HG03103 (cell line): ENCODE results near the gene FCMR.

Experiments
- ATAC-seq: cut with Tn5 transposase; IDR thresholded peaks from one replicate; pipeline ENCODE4 v1.9.1; 2021; ENCODE audit warnings: low read depth; ENCODE audit not compliant: unreplicated experiment

FCMR gene

DNA sequence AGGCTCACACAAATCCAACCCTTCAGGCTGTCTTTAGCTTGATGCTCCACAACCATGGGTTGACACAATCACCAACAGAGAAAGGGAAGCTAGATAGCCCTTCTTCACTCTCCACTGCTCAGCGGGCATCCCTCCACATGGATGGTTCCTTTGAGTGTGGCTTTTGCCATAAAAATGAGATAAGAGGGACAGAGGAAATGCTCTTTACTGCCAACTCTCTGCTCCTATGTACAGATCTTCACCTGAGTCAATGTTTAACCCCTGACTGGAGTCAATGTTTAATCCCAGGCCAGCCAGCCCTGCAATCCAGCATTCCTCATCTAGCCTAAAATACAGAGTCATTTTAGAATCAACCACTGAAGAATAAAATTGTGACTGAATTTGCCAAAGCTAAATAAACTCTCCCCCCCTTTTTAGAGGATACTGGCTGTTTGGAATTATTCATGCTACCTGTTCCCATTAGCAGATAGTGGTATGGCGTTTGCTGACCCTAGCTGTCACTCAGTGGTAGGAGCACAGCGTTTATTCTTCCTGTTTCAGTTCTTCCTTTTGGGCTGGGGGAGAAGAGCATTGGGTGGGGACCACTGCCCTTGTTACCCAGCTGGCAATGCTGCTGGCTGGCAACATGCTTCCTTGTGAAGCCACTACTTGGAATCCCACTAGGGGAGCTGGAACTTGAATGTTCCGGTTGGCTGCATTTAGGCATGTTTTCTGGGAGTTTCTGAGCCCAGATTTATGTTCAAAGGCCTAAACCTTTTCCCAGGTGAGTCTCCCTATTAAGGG is 29.8 kb upstream of the FCMR start:
- no peak for ATAC-seq

DNA sequence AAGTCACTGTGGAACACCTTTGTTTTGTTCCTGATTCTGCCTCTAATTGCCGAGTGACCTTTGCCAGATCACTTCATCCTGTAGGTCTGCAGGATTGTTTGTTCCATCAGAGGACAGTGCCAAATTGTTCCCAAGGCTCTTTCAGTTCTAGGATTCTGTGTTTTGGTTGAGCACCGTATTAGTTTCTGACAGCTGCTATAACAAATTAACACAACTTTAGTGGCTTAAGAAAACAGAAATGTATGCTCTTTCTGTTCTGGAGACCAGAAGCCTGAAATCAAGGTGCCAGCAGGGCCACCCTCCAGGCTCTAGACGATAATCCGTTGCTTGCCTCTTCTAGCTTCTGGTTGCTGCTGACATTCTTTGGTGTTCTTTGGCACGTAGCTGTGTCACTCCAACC is 27.9 kb upstream of the FCMR start:
- no peak for ATAC-seq

DNA sequence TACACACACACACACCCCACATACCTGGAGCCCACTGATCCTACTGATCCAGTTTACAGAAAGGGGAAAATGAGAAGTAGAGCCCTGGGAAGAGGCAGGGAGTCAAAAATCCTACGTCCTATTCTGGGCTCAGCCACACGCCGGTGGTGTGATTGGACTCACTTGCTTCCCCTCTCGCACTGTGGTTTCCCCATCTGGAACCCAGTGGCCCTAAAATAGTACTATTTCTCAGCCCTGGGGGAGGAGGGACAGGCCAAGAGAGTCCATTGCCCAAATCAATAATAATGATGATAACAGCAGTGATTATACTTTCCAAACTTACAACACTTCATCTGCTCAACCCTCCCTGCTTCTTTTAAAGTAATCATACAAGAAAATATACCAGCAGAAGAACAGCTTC is 27.5 kb upstream of the FCMR start:
- ATAC-seq, result no peak

DNA sequence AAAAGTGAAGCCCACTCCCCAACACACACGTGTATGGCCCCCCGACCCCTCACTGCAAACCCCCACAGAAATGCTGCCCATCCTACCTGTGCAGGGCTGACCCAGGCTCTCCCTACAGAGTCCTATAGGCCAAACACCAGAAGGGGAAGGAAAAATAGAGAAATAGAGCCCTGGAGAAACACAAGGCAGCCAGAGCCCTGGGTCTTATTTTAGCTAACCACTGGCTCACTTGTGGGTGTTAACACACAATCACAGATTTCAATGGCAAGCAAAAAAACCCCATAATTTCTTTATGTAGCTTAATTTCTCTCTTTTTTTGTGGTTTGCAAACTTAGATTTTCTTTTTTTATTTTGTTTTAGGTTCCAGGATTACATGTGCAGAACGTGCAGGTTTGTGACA is 25.5 kb upstream of the FCMR start:
- ATAC-seq, result no peak

DNA sequence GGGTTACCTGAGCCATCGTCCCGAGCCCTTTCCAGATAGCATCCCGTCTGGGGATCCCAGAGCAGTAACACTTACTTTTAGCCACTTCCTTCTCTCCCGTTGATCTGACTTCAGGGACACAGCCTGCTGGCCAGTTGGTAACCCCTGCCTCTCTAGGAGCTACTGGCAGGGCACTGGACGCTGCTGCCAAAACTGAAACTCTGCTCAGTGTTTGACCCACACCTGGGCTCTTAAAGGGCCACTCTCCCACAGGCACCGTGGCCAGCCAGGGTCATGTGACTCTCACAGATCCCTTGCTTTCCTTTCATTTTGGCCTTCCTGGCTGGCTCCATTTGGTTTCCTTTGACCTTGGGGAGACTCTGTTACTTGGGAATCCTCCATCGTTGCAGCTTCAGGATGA is 24.5 kb upstream of the FCMR start, which contains the start of gene PIGR:
PIGR (minus strand) TSS at position 206 of the 400 bp plus-strand sequence. CDS start 5,935 bp downstream, outside the sequence.
- no peak for ATAC-seq

DNA sequence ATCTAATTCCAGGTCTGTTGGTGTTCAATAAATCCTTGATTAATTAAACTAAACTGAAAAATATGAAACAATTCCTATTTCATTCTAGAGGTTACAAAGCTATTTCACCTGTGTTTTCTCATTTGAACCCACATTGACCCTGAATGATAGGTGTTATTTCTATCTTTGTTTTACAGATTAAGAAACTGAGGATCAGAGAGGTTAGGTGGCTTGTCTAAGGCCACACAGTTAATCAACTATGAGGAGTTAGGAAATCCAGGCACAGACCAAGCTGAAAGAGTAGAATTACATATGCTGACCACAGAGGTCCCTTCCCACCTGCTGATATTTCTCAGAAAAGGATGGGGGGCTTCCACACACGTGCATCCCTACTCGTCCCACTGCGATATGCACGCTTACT is 24.0 kb upstream of the FCMR start:
- no peak for ATAC-seq

DNA sequence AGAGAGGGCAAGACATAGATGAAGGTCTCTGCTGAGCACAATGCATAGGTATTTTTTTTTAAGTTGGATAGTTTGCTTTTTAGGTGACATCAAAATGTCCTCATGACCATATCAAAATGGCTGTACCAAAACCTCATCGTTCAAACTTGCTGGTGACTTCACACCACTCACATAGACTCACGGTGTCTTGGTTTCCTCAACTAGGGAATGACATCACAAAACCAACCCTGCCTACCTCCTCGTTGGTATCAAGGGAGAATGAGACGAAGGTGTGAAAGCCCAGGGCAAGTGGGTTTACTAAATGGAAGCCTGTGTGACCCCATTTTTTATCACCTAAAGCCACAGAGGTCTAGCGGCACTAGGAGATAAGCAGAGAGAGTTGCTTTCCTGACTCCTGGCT is 23.0 kb upstream of the FCMR start:
- ATAC-seq, result no peak

DNA sequence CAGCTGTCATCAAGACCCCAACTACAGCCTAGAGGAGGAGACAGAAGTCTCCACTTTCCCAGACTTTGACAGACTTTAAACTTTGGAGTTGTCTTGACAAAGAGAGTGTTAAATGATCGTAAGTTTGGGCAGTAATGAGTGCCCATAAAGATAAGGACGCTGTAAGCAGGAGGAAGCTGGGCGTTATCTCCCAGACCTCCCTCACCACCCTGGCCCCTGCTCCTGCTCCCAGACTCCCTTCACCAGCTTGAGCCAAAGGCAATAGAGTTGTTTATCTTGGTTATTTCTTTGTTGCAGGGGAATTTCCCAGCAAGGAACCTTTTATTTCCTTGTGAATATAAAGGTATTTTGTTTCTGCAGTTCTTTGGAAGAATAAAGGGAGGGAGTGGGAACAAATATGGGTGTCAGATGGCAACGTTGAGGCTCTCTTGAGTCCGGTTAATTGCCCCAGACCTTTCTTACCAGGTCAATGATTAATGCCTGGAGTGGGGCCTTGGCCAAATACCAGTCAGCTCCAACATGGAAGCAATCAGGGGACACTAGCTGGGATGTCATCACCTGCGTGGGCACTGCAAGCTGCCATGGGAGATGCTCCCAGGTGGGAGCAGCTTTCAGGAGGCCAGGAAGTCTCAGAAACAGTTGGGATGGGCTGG is 20.2 kb upstream of the FCMR start:
- no peak for ATAC-seq

DNA sequence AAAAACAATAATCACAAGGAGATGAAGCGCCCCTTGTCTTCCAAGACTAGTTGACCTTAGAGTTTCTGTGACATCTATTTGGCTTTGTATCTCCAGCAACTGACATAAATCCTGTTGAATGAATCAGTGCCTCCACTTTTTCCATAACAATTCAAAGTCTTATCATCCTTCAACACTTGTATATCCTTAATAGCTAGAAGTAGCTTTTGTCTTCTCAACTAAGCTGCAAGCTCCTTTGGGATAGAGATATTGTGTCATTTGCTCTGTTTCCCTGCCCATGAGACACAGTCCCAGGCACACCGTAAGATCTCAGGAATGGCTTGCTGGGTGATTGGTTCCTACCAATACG is 18.8 kb upstream of the FCMR start:
- no peak for ATAC-seq

DNA sequence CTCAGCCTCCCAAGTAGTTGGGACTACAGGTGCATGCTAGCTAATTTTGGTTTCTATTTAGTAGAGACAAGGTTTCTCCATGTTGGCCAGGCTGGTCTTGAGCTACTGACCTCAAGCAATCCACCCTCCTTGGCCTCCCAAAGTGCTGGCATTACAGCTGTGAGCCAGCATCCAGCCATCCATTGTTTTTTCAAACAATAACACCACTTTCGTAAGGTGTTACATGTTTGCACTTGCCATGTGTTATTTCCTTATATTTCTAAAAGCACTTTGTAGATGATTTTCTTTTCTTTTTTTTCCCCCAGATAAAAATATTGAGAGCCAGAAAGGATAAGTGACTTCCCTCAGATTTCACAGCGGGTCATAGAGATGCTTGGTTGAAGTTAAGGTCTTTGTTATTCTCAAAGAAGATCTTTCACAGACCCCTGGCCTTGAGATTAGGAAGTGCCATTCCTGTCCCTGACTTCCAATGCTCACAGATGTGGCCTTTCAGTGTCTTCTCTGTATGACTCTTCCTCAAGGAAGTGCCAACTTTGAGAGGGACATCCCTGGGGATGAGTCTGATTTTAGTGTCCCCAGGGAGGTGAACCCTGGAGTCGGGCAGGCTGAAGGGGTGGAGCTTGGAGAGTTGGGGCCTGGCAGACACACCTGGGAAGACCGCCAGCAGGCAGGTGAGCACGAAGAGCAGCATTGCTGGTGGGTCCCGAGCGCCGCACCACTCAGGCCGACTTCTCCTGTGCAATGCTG is 18.3 kb upstream of the FCMR start:
- ATAC-seq, result no peak

DNA sequence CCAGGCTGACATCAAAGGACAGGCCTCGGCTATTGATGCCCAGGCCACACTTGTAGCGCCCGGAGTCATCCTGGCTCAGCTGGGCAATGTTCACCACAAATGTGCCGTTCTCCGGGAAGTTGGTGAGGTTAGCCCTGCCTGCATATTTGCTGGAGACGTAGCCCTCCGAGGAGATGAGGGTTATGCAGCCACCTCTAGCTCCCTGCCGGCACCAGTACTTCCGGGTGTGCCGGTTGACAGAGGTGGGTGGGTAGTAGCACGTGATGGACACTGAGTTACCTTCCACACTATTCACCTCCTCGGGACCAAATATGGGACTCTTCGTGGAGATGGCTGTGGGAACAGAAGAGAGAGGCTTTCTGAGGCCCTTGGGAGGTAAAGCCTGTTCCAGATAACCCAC is 17.4 kb upstream of the FCMR start:
- no peak for ATAC-seq

DNA sequence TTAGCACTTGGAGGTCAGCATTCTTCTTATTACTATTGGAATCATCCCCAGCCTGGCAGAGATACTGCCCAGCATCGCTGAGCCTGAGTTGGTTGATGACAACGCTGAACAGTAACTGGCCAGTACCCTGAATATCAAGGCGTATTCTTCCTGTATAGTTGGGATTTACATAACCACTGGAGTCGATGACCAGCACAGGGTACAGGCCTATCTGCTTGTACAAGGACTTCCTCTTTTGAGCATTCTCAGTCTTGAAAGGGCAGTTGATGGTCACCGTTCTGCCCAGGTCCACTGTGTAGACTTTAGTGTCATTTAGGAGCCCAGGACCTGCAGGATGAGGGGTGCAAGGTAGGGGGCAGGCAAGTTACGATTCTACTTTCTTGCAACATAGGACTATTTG is 15.7 kb upstream of the FCMR start:
- ATAC-seq, result no peak

DNA sequence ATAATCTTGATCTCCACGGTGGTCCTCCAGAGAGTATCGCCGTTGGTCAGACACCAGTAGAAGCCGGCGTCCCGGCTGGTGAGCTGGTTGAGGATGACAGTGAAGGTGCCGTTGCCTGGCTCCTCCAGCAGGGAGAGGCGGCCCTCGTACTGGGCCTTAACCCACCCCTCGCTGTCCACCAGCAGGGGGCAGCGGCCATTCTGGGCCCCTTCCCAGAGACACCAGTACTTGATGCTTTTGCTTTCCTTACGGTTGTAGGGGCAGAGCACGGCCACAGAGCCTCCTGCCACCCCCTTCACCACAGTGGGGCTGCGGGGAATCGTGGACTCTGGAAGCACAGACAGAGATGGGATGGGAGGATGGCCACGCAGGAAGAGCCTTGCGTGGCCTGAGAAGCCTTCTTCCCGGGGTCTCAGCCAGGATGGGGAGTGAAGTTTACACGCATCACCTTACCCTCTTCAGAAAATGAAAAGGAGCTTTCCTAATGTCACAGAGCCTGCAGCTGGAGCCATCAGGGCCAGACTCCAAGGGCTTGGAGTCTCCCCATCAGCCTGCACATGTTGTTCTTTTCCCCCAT is 13.8 kb upstream of the FCMR start:
- no peak for ATAC-seq

DNA sequence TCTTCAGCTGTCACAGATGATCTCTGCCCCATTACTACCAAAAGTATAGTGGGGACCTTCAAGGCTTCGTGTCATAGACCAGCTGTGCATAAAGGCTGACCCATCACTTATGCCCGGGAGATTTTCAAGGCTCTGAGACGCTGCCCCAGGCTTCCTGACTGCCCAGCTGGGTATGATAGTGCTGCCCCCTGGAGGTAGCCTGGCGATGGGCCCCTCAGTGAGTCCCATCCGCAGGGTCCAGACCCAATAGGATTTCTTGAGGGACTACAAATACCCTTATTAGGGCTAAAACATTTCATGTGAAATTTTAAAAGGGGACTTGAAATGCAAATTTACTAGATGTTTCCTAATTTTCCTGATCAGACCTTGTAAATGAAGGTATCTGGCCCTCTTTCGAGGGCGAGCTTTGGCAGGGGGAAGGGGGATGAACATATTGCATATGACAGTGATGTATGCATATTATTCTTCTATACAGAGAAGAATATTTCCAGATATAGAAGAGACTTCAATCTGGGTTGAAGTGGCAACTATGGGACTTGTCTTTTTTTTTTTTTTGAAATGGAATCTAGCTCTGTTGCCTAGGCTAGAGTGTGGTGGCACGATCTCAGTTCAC is 11.7 kb upstream of the FCMR start:
- no peak for ATAC-seq

DNA sequence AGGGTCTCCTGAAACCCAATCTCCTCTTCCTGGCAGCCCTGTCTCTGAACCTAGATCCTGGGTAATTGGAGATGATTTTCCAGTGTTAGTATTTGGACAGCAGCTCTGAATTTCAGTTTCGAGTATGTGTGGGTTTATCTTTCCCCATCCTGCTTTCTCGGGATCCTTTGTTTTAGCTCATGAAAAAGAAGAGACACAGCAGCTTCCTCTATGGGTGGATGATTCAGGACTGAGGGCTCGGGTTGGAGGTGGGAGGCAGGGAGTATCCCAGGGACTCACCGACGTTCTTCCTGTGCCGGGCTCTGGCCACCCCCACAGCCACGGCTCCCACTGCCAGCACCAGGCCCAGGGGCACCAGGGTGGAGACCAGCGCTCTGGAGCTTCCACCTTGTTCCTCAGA is 10.4 kb upstream of the FCMR start:
- ATAC-seq, result no peak

DNA sequence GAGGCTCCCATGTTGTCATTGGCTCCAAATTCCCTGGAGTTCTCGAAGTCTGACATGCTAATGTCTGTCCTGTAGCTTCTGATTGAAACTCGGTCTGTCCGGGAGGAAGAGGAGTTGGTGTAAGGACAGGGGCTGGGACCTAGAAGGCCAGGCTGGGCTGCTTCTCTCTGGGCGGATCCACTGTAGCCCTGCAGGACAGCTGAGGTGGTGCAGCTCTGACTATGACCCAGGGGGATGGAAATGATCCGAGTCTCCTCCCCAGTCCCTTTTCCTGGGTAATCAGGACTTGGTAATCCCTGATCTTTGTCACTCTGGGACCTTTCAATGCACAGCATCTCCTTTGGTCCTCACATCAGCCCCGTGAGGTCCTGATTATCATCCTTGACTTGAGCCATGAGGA is 10.0 kb upstream of the FCMR start:
- no peak for ATAC-seq

DNA sequence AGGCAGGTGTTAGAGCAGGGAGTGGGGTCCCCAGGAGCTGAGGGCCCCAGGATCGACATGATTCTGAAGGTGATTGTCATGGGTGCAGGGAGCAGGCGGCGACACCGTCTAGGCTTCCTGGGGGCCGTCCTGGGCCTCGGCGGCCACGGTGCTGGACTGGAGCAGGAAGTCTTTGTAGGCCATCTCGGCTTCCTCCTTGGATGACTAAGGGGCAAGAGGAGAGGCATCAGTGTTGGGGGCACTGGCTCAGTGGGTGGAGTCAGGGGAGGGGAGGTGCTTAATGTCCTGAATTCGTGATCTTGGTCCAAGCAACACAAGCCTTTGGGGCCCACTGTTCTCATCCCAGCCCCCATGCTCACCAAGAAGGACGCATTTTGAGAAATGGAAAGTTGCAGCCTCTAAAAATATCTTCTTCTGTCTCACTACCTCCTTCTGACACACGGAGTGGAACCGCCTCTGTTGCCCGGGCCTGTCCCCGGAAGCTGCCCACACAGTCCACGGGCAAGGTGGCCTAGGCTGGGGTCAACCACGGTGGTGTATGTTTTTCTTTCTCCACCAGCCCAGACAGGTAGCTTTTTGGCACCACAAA is 8.6 kb upstream of the FCMR start:
- ATAC-seq, result peak; percentile 69

DNA sequence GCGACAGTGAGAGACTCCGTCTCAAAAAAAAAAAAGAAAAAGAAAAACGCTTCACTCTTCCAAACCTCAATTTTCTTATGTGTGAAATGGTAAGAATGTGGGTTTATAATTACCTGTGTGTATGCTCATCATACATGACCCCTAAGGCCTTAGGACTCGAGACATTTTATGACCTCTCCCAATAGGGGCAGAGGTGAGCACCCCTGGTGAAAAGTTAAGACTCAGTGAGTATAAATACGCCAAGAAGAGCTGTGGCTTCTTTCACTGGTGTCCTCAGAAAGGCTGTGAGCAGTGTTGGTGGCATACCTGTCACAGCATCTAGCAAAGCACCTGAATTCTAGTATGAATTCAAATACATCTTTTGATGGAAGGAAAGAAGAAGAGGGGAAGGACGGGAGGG is 7.8 kb upstream of the FCMR start:
- ATAC-seq, result no peak

DNA sequence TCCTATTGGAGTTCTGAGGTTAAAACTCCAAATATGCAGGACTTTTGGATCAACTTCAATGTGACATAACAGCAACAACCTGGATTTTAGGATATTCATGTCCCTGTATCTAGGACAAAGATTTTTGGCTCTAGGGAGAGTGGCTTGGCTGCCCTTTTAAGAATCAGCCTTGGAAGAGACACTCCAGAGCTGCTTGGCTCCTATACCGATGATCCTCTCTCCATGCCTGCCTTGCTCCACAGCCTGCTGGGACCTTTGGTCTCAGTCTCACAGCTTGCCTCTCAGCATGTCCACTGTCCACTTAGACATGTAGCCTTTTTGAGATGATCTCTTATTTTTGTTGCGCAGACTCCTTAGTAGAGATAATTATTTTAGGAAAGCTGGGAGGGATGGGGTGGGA is 4.5 kb upstream of the FCMR start:
- ATAC-seq, result no peak

DNA sequence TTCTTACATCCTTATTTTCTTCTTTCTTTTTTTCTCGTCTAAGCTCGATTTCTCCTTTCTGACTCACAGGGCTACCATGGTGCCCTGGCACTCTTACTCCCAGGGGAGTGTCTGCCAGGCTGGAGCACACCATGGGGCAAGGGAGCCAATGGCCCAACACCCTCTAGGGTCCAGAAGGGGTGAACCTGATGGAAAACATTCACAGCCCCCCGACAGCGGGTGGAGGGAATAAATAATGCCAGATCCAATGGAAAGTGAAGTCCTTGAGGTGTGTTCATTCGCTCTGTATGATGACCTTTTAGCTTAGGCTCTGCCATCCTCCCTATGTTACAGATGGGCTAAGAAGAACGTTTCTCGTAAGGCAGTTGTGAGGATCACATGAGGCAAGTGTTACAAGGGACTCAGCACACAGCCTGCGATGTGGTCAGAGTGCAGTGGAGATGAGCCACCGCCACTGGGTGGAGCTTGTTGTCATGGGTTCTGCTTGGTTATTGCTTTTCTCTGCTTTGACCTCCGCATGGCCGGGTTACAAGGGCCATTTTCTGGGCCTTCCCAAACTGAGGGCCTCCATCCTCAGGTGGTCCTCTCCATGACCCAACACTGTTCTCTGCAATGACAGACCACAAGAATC is 3.5 kb upstream of the FCMR start:
- ATAC-seq, result peak; percentile 44
